ENCODE results near the gene TMEM158. TPM values are rescaled to one million over a fixed set of nuclear protein-coding genes. Genes with fewer than 3 reads are reported as not detected.

TMEM158 gene
- total RNA-seq, 1 experiment from 2014 or later = 25.8 TPM

GRCh38 chr3:45208586-45208985, 17.5 kb downstream of the TMEM158 start:
- POLR2A ChIA-PET = no interaction called here
- TF ChIP-seq SP1 (IDR thresholded peaks at IDR 0.05; ENCODE audit: low read depth) (no peak), FOSL1 (IDR thresholded peaks at IDR 0.05; ENCODE audit: low read depth) (no peak), REST (IDR thresholded peaks at IDR 0.05; ENCODE audit: low read depth) (no peak), ZBTB33 (IDR thresholded peaks at IDR 0.05; ENCODE audit: extremely low read depth, insufficient replicate concordance, low read length) (no peak)
- no peak overlapping the region for H2AFZ ChIP-seq (ENCODE audit: low read depth, low read length, poor library complexity, severe bottlenecking)
- no peak for ATAC-seq
- H3K9ac ChIP-seq (ENCODE audit: low read length) = no peak overlapping the region
- CTCF ChIA-PET = interaction anchor here (1.7 to 5.7 kb wide), 2 partner anchors 166 to 291 kb away, joined by 3 to 94 read pairs; no protein-coding TSS in a partner anchor
- H3K9me3 ChIP-seq (ENCODE audit: control insufficient read depth in 1 of 2, insufficient read depth in 1 of 2, low read depth in 1 of 2, low read length in 2 of 2) = no peaks in the 10 kb centered on the region
- H3K9me2 ChIP-seq (ENCODE audit: insufficient read depth) = no peaks in the 10 kb centered on the region
- H3K27ac ChIP-seq (ENCODE audit: low read depth, low read length) = no peak overlapping the region
- no peak overlapping the region for H3K4me2 ChIP-seq (ENCODE audit: low read length)
- intact Hi-C loops (cut with micrococcal nuclease) = no loop called here
- peaks cover 5 to 32% of the 10 kb centered on the region in 2 experiments; a peak in 3 of 4 replicates for H3K4me1 ChIP-seq (ENCODE audit: control insufficient read depth in 1 of 2, insufficient read depth in 2 of 2, low read length in 2 of 2)
- H3K79me2 ChIP-seq (ENCODE audit: insufficient read depth, low read length) = no peaks in the 10 kb centered on the region
- H3K4me3 ChIP-seq (replicated peaks in 1 of 2; ENCODE audit: low read depth in 1 of 2, low read length in 2 of 2) = no peak overlapping the region
- RAD21 ChIA-PET (ENCODE audit: low non-redundant PET in 1 of 2, low total read pairs in 2 of 2, uncharacterized antibody in 2 of 2, unreplicated experiment in 2 of 2) = no interaction called here
- no peak for DNase-seq (ENCODE audit: low read depth, low spot score)
- no peaks in the 10 kb centered on the region for H4K20me1 ChIP-seq (ENCODE audit: insufficient read depth)
- BruUV-seq (replicated peaks) = no TSS peak
- no peaks in the 10 kb centered on the region for H3K27me3 ChIP-seq (ENCODE audit: insufficient read depth, low read length)
- H3K36me3 ChIP-seq (ENCODE audit: control insufficient read depth in 1 of 2, insufficient read depth in 2 of 2, low read length in 2 of 2) = no peaks in the 10 kb centered on the region

Data from HCT116 (cell line).